VCaP (cell line): ENCODE data around the gene SNX33.
"Not testable (repeated sequence)": the region's sequence is repeated elsewhere in the genome, so short reads cannot be mapped to it uniquely, and the experiment has no call there.

Experiments
- H3K27ac ChIP-seq: fragments of 450-650 bp; 2 replicates; pipeline ENCODE4 v1.5.1; 2017
- TF ChIP-seq, protein P1 (sequence below): fragments of 450-650 bp; conservative IDR thresholded peaks from 2 replicates; pipeline ENCODE4 v1.5.1; 2017; ENCODE audit warnings: mild to moderate bottlenecking, moderate library complexity

SNX33 gene

DNA sequence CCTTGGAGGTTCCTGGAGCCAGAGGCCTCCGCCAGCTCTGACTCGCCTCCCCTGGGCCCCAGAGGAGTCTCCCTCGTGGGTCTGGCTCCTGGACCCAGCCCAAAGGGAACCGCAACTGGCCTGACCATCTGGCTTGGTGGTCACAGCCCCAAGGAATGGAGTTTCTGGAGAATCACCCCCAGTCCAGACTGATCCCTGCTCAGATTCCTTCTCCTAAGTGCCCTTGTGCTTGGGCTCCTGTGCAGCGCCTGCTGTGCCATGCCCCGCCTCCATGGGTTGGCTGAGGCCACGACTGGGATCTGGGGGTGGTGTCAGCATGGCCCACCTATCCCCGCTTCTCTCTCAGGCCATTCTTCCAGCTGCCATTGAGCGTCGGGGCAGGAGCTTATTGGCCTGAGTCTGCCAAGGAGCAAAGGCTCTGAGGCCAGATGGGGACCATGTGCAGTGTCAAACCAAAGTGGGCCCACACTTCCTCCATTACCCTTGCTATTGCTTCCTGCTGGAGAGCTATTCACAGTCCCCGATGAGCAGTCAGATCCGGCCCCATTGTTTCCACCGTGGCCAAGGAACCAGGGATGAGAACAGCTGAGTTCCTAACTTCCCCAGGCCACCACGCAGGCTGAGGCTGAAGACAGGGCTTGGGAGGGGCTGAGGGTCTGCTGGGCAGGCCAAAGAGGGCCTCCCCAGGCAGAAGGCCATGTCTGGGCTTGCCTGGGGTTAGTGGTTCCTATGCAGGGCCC, 46.0 kb downstream of the SNX33 start:
- TF ChIP-seq, protein P1, sequence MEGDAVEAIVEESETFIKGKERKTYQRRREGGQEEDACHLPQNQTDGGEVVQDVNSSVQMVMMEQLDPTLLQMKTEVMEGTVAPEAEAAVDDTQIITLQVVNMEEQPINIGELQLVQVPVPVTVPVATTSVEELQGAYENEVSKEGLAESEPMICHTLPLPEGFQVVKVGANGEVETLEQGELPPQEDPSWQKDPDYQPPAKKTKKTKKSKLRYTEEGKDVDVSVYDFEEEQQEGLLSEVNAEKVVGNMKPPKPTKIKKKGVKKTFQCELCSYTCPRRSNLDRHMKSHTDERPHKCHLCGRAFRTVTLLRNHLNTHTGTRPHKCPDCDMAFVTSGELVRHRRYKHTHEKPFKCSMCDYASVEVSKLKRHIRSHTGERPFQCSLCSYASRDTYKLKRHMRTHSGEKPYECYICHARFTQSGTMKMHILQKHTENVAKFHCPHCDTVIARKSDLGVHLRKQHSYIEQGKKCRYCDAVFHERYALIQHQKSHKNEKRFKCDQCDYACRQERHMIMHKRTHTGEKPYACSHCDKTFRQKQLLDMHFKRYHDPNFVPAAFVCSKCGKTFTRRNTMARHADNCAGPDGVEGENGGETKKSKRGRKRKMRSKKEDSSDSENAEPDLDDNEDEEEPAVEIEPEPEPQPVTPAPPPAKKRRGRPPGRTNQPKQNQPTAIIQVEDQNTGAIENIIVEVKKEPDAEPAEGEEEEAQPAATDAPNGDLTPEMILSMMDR = no peak
- no peak overlapping the region for H3K27ac ChIP-seq

DNA sequence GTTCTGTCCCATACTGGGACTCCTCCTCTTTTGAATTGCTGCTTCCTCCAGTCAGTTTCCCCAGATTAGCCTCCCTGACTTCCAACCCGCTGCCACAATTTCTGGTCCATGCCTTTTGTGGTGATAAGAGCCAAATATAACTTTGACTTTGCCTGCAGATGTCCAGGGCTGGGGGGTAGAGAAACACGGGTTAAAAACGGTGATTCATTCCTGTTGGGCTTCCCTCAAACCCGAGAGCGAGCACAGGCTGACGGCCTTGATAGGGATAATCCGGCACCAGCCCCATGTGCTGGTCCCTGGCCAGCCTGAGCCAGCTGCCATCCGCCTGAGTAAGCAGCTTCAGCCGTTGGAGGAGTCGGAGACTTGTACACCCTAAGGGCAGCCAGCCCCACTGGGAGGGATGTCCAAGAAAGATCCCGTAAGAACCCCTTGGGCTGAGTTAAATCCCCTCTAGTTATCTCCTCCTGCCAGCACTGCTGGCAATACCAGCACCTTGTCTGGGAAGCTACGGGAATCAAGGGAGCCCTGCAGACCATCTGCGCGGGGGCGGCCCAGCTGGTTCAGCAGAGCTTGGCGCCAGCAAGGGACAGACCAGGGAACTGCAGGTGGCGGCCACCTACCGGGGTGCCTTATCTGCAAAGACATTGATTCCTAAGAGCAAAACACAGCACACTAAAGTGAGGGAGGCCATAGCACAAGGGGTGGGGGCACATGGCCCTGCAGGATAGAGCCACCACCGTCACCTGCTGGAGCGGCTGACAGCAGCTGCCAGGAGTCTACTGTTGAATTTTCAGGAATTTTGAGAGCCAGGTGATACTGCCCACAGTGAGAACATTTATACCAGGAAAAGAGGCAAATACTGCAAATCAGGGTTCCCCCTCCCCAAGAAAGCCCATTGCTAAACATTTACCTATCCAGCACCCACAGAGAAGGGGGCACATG, 46.8 kb downstream of the SNX33 start:
- TF ChIP-seq, protein P1 = no peak
- no peak overlapping the region for H3K27ac ChIP-seq

DNA sequence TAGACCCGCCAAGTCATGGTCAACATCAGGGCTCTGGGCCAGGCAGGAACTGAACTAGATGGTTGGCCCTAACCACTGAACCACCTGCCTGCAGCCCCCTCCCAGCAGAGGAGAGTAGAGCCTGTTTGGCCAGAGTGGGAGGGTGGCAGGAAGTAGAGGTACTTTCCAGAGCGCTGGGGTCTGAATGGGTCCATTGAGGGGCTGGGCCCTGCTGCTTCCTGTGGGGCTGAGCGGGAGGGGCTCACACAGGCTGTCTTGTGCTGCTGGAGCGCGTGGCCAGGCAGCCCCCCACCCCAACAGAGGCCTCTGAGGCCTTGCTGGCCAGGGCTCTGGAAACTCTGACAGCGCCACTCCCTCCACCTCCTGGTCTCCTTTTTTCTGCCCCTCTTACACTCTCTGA, 47.5 kb downstream of the SNX33 start:
- TF ChIP-seq, protein P1 = no peak
- H3K27ac ChIP-seq = no peak overlapping the region

DNA sequence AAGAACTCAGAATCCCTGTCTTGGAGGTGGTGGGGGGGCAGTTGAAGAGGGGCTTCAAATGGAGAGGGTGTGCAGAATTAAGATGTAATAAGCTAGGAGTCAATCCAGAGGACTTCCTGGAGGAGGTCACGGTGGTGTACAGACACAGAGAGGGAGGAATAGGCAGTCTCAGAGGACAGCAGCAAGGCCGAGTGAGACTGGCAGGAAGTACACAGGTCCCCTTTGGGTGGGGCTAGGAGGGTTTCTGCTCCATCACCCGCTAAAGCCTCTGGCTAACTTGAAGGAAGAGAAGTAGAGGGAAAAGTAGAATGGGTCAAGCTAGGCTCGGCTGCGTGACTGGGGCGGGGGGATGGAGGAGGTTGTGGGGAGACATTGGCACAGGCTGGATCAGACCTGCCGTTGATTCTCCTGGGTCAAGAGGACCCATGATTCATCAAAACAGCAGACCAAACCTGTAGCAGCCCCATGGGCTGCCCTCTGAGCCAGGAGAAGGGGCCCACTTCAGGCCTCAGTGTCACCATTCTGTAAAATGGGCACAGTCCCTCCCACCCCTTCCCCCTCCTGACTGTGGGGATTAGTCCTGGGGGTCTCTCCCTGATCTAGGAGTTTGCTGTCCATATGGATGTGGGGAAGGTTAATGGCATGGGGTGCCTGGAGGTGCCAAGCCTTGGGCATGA, 48.1 kb downstream of the SNX33 start:
- TF ChIP-seq, protein P1 = no peak
- H3K27ac ChIP-seq = no peak overlapping the region

DNA sequence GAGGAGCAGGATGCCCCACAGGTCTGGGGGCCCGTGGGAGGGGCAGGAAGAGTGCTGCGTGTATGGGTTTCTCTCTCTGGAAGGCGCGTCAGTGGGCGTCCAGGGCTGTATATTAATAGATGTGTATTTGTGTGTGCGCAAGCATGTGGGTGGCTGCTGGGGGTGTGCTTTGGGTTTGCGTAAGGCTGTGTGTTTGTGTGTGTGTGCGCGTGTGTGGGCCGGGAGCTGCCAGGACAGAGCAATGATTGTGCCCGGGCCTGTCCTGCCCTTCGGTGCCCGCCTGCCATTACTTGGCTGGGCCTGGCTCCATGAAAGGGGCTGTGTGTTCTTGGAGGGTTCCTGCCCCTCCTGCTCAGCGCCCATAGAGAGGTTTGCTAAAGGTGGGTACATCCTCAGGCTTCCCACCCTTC, 48.6 kb downstream of the SNX33 start:
- no peak overlapping the region for H3K27ac ChIP-seq
- TF ChIP-seq, protein P1 = no peak

DNA sequence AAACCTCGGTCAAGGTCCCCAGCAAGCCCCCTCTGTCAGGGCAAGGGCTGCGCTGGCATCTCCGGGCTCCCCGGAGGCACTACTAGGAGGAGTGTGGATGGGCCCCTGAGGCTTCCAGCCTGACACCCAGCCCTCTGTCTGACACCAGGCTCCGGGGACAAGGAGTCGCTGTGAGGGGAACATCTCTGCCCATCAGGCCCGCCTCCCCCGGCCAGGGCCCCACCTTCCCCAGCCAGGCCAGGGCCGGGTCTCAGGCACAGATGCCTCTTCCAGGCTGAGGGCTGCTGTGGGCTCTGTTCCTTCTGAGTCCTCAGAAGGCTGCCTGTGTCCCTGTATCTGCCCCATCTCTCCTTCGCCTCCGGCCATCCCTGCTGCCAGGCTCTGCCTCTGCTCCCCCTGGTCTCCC, 49.1 kb downstream of the SNX33 start:
- H3K27ac ChIP-seq = no peak overlapping the region
- TF ChIP-seq, protein P1 = no peak

DNA sequence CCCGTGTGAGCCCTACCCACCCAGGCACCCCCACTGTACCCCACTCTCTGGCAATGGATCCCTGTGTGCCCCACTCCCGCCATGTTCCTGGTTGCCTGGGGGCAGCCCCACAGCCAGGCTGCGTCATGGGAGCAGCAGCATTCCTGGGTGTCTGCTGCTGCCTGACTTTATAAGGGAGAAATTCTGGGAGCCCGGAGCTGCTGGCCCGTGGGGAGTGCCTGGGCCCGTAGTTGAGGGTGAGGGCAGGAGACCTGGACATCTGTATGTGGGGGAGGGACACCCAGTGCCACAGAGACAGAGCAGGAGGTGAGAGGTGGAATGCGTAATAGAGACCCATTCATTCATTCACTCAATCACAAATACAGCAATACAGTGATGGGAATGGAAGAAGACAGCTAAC, 49.8 kb downstream of the SNX33 start:
- no peak overlapping the region for H3K27ac ChIP-seq

DNA sequence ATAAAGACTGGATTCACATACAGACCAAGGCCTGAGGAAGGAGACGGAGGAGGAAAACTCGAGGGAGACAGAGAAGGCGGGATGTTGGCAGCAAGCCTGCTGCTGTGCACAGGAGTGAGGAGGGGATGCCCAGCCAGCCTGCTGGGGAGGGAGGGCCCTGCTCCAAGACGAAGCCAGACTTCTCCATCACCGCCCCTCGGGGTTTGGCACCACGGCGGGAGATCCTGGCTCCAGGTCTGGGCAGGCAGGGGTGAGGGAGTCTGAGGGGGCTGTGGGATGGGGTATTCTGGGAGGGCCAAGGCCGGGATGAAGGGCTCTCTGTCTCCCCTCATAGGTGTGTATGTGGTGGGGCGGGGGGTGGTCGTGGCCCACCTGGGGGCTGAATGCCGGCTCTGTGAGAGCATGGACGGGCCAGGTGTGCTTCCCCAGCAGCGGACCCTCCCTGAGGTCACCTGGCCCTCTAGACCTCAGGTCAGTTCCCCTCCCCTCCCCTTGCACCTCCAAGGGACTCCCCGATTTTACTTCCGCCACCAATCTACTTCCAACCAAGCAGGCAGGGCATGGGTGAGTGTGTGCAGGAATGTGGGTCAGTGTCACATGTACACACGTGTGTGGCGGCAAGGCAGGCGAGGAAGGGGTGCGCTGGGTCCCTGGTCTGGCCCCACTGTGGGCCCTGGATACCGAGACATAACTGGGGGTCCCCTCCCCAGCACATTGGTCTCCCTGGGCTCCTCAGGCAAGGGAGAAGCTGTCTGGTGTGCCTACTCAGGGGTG, 50.4 kb downstream of the SNX33 start:
- H3K27ac ChIP-seq = not testable (repeated sequence)

More for the DNA sequence above, 49.8 kb downstream of the SNX33 start:
- TF ChIP-seq, protein P1 = no peak

DNA sequence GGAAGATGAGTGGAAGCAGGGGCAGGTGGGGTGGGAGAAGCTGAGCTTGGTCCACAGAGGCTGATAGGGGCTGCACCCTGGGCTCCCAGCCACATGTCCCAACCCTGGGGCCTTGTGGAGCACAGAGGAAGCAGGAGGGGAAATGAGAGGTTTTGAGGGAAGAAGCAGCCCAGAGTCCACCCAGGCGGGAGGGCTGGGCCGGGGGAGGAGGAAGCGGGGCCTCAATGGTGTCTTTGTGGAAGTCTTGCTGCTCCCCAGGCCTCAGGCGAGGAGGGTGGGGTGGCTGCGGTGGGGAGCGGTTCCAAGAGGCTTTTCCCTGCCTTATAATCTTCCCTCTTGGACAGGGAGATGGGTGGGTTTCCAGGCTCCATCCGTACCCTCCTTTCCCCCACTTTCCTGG, 51.8 kb downstream of the SNX33 start:
- H3K27ac ChIP-seq = not testable (repeated sequence)
